Heart left ventricle (tissue), 13 donors: ENCODE results near the gene ARG1.

ENCODE experiments used
- CTCF ChIP-seq, 12 donors: fragments of 200-600 bp; sonication (generic) in 4 of 12; IDR thresholded peaks; one replicate each; pipeline versions ENCODE4 v1.5.0 to v1.8.0; 2018 to 2022; ENCODE audit warnings: antibody characterized with exemption in 12 of 12, mild to moderate bottlenecking in 5 of 12
- POLR2A ChIP-seq, 2 donors: fragments of 450-650 bp; IDR thresholded peaks; one replicate each; pipeline ENCODE4 v1.6.1; 2017; ENCODE audit warnings: antibody characterized with exemption in 2 of 2, mild to moderate bottlenecking in 2 of 2, moderate library complexity in 2 of 2
- donor health status: ischemic (EF 13 %, LVEDD 7.1; RV severe dilation, severe dysfunction).
- donor health status: DM: no; HTN: yes; CAD: no.
- donor health status: DM: no; HTN: no; CAD: no.
- donor health status: ischemic (EF 25% LVEDD 6.9; RV normal size, moderate dysfunction).
- donor health status: ischemic (EF 25% LVEDD 5.7; RV mildly dilated, moderate dysfunction).
- donor health status: ischemic (EF 35%, LVEDD 5.7; RV mildly dilated, moderate dysfunction).
- donor health status: nonischemic (EF 11% LVEDD 7.7; RV severe dilation, severe dysfunction).
- donor health status: DM: yes; HTN: yes; CAD: no.
- donor health status: PGD.
- donor health status: ischemic (EF 29% LVEDD 5.4; RV normal size, mild dysfunction).
- donor health status: nonischemic (EF 23%, LVEDD 6.1; RV moderate dilation, normal function).

GRCh38 chr6:131581523-131581922 is 8.5 kb downstream of the ARG1 start:
- TF ChIP-seq POLR2A (IDR thresholded peaks at IDR 0.05) = no peak
- no peak for TF ChIP-seq CTCF (IDR thresholded peaks at IDR 0.05)
